ENCODE measurements around the gene SLC16A5.
"Not testable (repeated sequence)": the region's sequence is repeated elsewhere in the genome, so short reads cannot be mapped to it uniquely, and the experiment has no call there.

SLC16A5 gene

DNA sequence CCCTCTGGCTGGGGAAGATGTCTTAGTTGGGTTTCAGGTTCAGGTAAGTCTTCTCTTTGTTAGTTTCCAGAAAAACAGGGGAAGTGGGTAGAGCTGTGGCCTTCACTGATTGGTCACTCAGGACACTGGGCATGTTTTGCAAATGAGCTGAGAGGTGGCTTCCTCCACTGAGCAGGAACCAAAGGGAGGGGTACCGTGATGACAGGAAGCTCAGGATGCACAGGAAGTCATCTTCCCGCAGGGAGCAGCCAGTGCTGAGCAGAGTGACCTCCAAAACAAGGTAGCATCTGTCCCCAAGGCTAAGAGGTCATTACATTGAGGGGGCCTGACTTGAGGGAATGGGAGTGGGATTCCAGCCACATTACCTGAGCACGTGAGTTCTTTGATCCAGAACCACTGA lies 38.2 kb downstream of the SLC16A5 start:
- no peak for DNase-seq (ENCODE audit: low read depth in 2 of 2)
- TF ChIP-seq, protein P1, sequence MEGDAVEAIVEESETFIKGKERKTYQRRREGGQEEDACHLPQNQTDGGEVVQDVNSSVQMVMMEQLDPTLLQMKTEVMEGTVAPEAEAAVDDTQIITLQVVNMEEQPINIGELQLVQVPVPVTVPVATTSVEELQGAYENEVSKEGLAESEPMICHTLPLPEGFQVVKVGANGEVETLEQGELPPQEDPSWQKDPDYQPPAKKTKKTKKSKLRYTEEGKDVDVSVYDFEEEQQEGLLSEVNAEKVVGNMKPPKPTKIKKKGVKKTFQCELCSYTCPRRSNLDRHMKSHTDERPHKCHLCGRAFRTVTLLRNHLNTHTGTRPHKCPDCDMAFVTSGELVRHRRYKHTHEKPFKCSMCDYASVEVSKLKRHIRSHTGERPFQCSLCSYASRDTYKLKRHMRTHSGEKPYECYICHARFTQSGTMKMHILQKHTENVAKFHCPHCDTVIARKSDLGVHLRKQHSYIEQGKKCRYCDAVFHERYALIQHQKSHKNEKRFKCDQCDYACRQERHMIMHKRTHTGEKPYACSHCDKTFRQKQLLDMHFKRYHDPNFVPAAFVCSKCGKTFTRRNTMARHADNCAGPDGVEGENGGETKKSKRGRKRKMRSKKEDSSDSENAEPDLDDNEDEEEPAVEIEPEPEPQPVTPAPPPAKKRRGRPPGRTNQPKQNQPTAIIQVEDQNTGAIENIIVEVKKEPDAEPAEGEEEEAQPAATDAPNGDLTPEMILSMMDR (IDR thresholded peaks at IDR 0.05; ENCODE audit: low read depth, low read length), result no peak
- H3K4me3 ChIP-seq (replicated peaks in 1 of 2; ENCODE audit: low read depth in 2 of 2, low read length in 2 of 2), result no peak overlapping the region

DNA sequence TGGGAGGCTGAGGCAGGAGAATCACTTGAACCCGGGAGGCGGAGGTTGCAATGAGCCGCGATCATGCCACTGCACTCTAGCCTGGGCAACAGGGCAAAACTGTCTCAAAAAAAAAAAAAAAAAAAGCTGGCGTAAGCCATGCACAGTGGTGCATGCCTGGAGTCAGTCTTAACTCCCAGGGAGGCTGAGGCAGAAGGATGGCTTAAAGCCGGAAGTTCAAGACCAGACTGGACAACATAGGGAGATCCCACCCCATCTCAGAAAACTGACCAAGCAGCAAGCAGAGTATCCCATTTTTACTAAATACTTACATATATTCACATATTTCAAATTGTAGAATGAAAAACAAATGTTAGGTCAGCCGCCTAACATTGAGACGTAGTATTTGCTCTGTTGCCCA lies 39.2 kb downstream of the SLC16A5 start:
- no peak overlapping the region for H3K4me3 ChIP-seq (replicated peaks in 1 of 2; ENCODE audit: low read depth in 2 of 2, low read length in 2 of 2)
- DNase-seq (ENCODE audit: low read depth in 2 of 2), result no peak
- TF ChIP-seq, protein P1 (IDR thresholded peaks at IDR 0.05; ENCODE audit: low read depth, low read length), result no peak

DNA sequence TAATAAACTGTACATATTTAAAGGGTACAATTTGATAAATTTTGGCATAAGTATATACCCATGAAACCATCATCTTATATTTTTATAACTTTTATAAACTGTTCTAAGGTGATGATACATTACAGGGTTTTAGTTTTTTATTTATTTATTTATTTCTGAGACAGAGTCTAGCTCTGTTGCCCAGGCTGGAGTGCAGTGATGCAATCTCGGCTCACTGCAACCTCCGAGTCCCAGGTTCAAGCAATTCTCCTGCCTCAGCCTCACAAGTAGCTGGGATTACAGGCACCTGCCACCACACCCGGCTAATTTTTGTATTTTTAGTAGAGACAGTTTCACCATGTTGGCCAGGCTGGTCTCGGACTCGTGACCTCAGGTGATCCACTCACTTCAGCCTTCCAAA lies 40.2 kb downstream of the SLC16A5 start:
- DNase-seq (ENCODE audit: low read depth in 2 of 2); H3K4me3 ChIP-seq (replicated peaks in 1 of 2; ENCODE audit: low read depth in 2 of 2, low read length in 2 of 2): not testable (repeated sequence)

DNA sequence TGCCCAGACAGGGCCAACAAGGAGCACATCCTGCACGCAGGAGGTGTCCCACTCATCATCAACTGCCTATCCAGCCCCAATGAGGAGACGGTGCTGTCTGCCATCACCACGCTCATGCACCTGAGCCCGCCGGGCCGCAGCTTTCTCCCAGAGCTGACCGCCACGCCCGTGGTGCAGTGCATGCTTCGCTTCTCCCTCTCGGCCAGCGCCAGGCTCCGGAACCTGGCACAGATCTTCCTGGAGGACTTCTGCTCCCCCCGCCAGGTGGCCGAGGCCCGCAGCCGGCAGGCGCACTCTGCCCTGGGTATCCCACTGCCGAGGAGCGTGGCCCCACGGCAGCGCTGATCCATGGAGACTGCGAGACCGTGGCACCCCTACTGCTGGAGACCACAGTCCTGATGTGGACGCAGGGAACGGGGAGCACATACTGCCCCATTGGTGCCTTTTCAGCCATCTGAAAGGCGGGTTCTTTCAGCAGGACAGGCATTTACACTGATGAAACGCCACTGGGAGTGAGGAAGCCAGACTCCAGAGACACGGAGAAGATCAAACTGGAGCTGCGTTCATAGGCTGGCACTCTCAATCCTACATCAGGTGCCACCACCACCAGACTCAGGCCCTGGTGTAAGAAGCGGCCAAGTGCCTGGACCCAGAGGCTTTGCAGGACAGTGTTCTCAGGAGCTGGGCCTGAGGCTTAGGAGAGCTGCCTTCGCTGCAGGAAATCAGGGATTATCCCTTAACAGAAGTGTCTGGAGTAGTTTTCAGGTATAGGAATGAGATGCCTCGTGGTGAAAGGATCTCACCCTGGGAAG lies 41.1 kb downstream of the SLC16A5 start:
- no peak for DNase-seq (ENCODE audit: low read depth in 2 of 2)
- TF ChIP-seq, protein P1 (IDR thresholded peaks at IDR 0.05; ENCODE audit: low read depth, low read length), result no peak
- H3K4me3 ChIP-seq (replicated peaks in 1 of 2; ENCODE audit: low read depth in 2 of 2, low read length in 2 of 2), result no peak overlapping the region

DNA sequence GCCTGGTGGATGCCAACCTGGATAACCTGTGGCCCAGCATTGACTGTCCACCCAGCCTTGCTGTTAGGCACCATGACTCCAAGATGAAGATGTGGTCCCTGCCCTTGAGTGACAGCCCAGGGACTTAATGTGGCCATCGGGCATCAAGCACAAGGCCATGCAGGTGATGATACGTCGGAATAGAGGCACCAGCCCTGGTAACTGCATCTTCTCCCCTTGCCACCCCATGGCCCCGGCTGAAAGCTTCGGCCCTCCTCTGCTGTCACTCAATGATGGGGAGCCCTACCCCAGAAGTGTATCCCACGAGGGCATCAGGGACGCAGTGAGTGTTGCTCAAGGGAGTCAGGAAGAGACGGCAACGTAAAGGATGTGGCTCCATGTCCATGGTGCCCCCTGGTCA lies 41.8 kb downstream of the SLC16A5 start:
- H3K4me3 ChIP-seq (replicated peaks in 1 of 2; ENCODE audit: low read depth in 2 of 2, low read length in 2 of 2), result no peak overlapping the region
- TF ChIP-seq, protein P1 (IDR thresholded peaks at IDR 0.05; ENCODE audit: low read depth, low read length), result no peak

DNA sequence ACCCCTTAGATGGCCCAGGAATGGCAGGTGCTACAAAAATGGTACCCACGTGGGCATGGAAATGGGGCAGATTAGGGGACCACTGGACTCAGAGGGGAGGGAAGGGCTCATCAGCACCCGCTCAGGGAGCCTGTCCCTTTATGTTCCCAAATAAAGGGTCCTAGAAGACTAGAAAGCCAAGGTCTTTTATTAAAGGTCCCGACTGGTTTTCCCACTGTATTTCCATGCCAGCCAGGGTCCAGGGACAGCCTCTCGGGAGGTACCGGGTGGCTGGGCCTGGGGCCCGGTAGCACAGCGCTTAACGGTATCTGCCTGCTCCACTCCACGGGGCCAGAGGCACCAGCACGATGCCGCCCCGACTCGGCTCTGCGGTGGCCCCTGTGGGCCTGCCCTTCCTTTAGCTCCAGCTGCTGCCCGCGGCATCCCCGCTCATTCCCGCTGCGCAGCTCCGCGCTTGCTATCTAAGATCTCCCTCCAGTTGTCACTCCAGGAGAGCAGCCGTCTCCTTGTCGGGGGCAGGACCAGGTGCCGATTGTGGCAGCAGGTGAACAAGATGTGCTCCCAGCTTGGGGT lies 42.4 kb downstream of the SLC16A5 start:
- TF ChIP-seq, protein P1 (IDR thresholded peaks at IDR 0.05; ENCODE audit: low read depth, low read length), result no peak

More for the DNA sequence above, 41.8 kb downstream of the SLC16A5 start:
- no peak for DNase-seq (ENCODE audit: low read depth in 2 of 2)

DNA sequence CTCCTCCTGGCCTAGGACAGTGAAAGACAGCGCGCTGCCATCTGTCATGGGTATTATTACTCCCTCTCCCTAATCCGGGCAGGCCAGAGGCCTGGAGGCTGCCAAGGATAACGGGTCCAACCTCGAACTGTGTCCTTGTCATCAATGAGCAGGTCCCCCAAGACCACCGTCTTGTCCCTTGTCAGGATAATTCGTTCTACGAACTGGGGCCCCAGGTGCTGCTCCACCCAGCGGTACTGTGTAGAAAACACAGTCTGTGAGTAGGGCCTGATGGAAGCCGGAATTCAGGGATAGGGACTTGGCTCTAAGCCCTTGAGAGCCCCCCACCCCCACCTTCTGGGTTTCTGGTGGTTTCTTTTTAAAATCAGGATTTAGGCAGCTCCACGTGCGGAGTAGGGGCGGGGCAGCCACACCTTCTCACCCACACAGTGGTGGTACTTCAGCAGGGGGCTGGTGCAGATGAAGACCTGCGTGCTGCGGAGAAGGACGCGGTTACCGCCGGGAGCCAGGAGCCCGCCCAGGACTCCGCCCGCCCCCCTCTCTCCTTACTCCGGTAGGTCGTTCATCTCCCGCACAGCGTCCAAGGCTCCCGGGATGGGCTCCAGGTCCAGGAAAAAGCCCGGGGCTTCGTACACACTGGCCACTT lies 43.0 kb downstream of the SLC16A5 start:
- H3K4me3 ChIP-seq (replicated peaks in 1 of 2; ENCODE audit: low read depth in 2 of 2, low read length in 2 of 2), result peak overlapping the region; percentile 70 to 73
- peak; percentile 59 to 66 for DNase-seq (ENCODE audit: low read depth in 2 of 2)
- TF ChIP-seq, protein P1 (IDR thresholded peaks at IDR 0.05; ENCODE audit: low read depth, low read length), result peak; percentile 63

More for the DNA sequence above, 42.4 kb downstream of the SLC16A5 start:
- no peak for DNase-seq (ENCODE audit: low read depth in 2 of 2)
- peak overlapping the region; percentile 70 to 73 for H3K4me3 ChIP-seq (replicated peaks in 1 of 2; ENCODE audit: low read depth in 2 of 2, low read length in 2 of 2)
